ENCODE results near the gene TMC3.

DNA sequence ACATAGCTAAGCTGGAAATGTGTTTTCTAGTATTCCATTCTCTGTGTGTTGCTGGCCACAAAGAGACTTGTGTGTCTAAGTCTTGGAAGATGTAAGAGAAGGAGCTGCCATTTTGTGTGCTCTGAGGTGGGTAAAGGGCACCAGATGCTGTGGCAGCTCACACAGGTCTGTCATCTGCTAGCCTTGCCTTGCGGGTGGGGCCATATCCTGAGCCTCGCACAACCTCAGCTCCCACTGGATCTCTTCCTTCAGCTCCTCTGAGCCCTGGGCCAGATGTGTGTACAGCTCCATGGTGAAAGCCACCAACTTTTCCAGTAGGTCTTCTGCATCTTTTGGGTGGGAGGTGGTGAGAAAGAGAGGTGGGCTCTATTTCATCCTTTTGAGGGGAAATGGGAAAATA is 6.7 kb upstream of the TMC3 start:
- TF ChIP-seq, protein P1, sequence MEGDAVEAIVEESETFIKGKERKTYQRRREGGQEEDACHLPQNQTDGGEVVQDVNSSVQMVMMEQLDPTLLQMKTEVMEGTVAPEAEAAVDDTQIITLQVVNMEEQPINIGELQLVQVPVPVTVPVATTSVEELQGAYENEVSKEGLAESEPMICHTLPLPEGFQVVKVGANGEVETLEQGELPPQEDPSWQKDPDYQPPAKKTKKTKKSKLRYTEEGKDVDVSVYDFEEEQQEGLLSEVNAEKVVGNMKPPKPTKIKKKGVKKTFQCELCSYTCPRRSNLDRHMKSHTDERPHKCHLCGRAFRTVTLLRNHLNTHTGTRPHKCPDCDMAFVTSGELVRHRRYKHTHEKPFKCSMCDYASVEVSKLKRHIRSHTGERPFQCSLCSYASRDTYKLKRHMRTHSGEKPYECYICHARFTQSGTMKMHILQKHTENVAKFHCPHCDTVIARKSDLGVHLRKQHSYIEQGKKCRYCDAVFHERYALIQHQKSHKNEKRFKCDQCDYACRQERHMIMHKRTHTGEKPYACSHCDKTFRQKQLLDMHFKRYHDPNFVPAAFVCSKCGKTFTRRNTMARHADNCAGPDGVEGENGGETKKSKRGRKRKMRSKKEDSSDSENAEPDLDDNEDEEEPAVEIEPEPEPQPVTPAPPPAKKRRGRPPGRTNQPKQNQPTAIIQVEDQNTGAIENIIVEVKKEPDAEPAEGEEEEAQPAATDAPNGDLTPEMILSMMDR (IDR thresholded peaks at IDR 0.05; ENCODE audit: insufficient read depth, low read depth, low read length): no peak
- TF ChIP-seq EZH2 (IDR thresholded peaks at IDR 0.05; ENCODE audit: insufficient read depth, low read length): no peak
